ENCODE measurements around the gene PSMD13. TPM values are rescaled to one million over a fixed set of nuclear protein-coding genes. Genes with fewer than 3 reads are reported as not detected.

Gene PSMD13
- total RNA-seq, 1 donor from 2014 or later: 50.2 TPM

DNA sequence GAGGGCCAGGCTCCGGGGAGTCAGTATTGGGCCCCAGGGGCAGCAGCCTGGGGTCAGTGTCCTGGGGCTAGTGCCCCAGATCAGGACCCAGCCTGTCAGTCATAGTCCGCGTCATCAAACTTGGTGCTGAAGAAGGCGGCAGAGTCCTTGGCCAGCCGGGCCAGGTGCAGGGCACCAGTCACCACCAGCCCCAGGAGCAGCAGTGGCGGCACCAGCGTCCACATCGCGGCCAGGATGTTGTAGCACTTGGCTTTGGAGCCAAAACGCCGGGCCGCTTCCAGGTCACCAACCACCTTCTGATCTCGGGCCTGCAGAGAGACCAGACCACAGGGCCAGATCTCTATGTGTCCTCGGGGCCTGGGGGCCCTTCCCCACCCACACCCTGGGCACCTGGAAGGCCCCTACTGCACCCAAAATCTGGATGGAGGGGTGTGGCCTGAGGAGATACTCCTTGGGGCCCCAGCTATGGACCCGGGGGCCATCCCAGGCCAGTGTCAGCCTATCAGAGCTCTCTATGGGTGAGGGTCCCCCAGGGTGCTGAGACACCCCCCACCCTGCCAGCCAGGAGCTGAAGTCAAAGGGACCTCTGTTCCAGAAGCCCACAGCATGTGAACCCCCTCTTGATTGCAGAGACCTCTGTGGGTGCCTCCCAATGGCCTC is 61.8 kb downstream of the PSMD13 start:
- intact Hi-C loops (cut with DNase I): no loop called here
- no peak for DNase-seq (ENCODE audit: low spot score in 2 of 2)
- Histone ChIP-seq H3K4me3 (no peak overlapping the region), H3K36me3 (peaks cover 7 to 8% of the 10 kb centered on the region in 2 donors), H3K4me1 (peaks cover 0 to 6% of the 10 kb centered on the region in 2 donors), H3K27ac (no peak overlapping the region), H3K9me3 (no peaks in the 10 kb centered on the region), H3K27me3 (no peaks in the 10 kb centered on the region)
- TF ChIP-seq, protein P1, sequence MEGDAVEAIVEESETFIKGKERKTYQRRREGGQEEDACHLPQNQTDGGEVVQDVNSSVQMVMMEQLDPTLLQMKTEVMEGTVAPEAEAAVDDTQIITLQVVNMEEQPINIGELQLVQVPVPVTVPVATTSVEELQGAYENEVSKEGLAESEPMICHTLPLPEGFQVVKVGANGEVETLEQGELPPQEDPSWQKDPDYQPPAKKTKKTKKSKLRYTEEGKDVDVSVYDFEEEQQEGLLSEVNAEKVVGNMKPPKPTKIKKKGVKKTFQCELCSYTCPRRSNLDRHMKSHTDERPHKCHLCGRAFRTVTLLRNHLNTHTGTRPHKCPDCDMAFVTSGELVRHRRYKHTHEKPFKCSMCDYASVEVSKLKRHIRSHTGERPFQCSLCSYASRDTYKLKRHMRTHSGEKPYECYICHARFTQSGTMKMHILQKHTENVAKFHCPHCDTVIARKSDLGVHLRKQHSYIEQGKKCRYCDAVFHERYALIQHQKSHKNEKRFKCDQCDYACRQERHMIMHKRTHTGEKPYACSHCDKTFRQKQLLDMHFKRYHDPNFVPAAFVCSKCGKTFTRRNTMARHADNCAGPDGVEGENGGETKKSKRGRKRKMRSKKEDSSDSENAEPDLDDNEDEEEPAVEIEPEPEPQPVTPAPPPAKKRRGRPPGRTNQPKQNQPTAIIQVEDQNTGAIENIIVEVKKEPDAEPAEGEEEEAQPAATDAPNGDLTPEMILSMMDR (IDR thresholded peaks at IDR 0.05): no peak

DNA sequence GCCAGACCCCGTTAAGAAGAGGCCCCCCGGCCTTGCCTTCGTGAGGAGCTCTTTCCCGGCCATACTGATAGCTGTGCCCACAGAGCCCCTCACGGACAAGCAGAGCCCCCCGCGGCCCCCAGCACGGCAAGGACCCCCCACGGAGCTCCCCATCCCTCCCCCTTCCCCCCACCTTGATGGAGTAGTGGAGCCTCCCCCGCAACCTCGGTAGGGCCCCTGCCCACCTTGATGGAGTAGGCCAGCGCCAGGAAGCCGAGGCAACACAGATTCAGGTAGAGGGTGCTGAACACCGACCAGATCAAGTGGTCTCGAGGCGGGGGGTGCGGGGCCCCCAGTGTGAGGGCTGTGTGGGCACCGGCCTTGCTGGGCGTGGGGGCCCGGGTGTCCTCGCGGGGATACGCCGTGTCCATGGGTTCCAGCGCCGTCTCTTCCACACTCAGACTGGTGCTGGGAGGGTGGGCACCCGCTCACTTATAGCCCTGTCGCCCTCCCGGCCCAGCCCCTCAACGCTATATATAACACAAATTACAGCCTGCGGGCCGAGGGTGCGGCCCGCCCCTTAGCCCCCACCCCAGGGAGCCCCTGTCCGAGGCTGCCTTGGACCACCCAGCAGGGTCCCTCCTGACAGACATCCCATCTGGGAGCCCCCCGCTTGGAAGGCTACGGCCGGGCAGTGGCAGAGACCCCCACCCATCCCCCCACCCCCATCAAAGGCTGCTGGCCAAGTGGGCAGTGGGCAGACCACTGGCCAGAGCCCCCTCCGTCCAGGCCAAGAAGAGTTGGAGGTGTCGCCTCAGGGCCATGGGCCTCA is 62.5 kb downstream of the PSMD13 start, which contains the start of gene IFITM5:
Gene IFITM5 (minus strand): TSS at position 446 of the 811 bp plus-strand sequence. CDS start 36 bp downstream, at position 410.
- intact Hi-C loops (cut with DNase I): no loop called here
- TF ChIP-seq, protein P1 (IDR thresholded peaks at IDR 0.05): no peak
- Histone ChIP-seq H3K4me3 (no peak within 1 kb of the TSS), H3K27ac (no peak within 1 kb of the TSS), H3K36me3 (peaks cover under 1% of the 10 kb centered on the region in 2 donors), H3K27me3 (no peaks in the 10 kb centered on the region), H3K9me3 (no peaks in the 10 kb centered on the region), H3K4me1 (peaks cover 0 to 6% of the 10 kb centered on the region in 2 donors)
- DNase-seq (ENCODE audit: low spot score in 2 of 2): no peak

GRCh38 chr11:299951-300735 is 63.4 kb downstream of the PSMD13 start:
- no peaks in the 10 kb centered on the region for H3K36me3 ChIP-seq
- no peak for DNase-seq (ENCODE audit: low spot score in 2 of 2)
- H3K9me3 ChIP-seq: no peaks in the 10 kb centered on the region
- H3K4me1 ChIP-seq: peaks cover 0 to 12% of the 10 kb centered on the region in 2 donors
- TF ChIP-seq, protein P1 (IDR thresholded peaks at IDR 0.05): peak in 1 of 3 experiments; percentile 8
- intact Hi-C loops (cut with DNase I): no loop called here
- H3K4me3 ChIP-seq: no peak overlapping the region
- H3K27me3 ChIP-seq: no peaks in the 10 kb centered on the region
- no peak overlapping the region for H3K27ac ChIP-seq

Other genes with a start within 250 kb of the PSMD13 start
- gene SCGB1C1, start 43.9 kb upstream of the PSMD13 start, total RNA-seq: not detected
- gene BET1L, start 29.6 kb upstream of the PSMD13 start, total RNA-seq: 42.3 TPM
- gene RIC8A, start 29.3 kb upstream of the PSMD13 start, total RNA-seq: 102 TPM
- 69.9 TPM for gene SIRT3, start 634 bp upstream of the PSMD13 start, total RNA-seq
- gene NLRP6, start 41.4 kb downstream of the PSMD13 start, total RNA-seq: not detected
- gene PGGHG, start 52.1 kb downstream of the PSMD13 start, total RNA-seq: 155 TPM
- gene IFITM5, start 62.5 kb downstream of the PSMD13 start, total RNA-seq: not detected
- gene IFITM2, start 70.8 kb downstream of the PSMD13 start, total RNA-seq: 1,131 TPM
- gene IFITM1, start 77.1 kb downstream of the PSMD13 start, total RNA-seq: 650 TPM
- 1,421 TPM for gene IFITM3, start 83.9 kb downstream of the PSMD13 start, total RNA-seq
- gene B4GALNT4, start 132.5 kb downstream of the PSMD13 start, total RNA-seq: not detected
- not detected for gene PKP3, start 157.2 kb downstream of the PSMD13 start, total RNA-seq
- gene SIGIRR, start 178.0 kb downstream of the PSMD13 start, total RNA-seq: 121 TPM
- gene ANO9, start 205.0 kb downstream of the PSMD13 start, total RNA-seq: 4.0 TPM
- 185 TPM for gene PTDSS2, start 213.3 kb downstream of the PSMD13 start, total RNA-seq